Nucleus accumbens (tissue), 56 donors: ENCODE results near the gene PRG3.
A peak's percentile ranks its signal among the peaks of the same experiment; 100 is the strongest.
"Not testable (repeated sequence)": the region's sequence is repeated elsewhere in the genome, so short reads cannot be mapped to it uniquely, and the experiment has no call there.

Experiments
- DNase-seq, 56 donors: peaks; one replicate each; lab custom pipeline; 2025; lab: John Stamatoyannopoulos, UW

The PRG3 gene

GRCh38 chr11:57363131-57364080 is 17.5 kb downstream of the PRG3 start:
- DNase-seq: no peak

DNA sequence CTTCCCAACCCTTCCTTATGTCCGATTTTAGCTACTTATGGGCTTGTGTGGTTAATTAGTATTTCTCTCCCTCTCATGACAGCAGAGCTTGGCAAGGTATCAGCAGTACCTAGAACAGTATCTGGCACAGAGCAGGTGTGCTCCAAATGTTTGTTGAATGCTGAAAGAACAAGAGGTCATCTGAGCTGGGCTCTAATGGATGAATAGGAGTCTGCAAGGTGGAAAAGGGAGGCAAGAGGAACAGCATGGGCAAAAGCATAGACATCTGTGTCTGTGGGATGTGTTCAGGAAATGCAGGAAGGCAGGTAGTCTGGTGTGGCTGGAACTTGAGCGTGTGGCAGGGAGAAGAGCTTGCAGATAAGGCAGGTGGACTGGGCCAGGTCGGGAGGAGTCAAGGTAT is 19.0 kb downstream of the PRG3 start:
- no peak for DNase-seq

GRCh38 chr11:57361420-57361819 is 19.5 kb downstream of the PRG3 start:
- not testable (repeated sequence) for DNase-seq

- no peak for DNase-seq
Observed at GRCh38 chr11:57360991-57361390, 20.0 kb downstream of the PRG3 start.

- no peak for DNase-seq
Observed at GRCh38 chr11:57359896-57360690, 20.9 kb downstream of the PRG3 start.

DNA sequence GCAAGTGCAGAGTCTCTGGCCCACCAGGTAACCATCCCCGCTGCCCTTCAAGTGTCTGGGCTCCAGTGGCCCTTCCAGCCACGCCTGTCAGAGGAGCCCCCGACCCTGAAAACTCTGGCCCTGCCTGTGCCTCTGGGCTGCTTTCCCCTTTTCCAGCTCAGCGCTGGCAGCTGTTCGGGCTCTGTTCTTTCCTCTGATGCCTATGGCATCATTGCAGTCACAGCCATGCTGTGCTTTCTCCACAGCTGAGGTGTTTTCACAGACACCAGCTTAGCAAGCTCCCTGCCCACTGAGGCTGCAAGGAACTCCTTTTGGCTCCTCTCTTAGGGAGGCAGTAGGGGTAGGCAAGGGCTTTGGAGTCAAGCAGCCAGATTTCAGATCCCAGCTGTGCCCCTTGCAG is 21.6 kb downstream of the PRG3 start:
- DNase-seq: no peak

- DNase-seq: no peak
Observed at GRCh38 chr11:57358991-57359390, 22.0 kb downstream of the PRG3 start.

DNA sequence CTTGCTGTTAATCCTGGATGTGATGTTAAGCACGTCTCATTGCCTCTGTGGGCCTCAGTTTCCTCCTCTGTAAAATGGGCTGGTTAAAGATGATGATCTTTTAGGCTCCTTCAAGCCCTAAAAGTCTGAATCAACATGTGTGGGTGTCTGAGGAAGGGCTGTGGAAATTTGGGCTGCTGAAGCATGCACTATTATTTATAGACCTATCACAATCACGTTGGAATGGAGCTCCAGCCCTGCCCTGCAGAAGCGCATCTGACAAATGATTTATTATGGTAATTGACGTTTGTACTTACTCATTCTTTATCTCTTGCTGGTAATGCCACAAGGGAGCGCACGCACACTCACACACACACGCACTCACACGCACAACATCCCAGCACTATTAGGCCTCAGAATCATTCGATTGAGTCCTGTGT is 22.4 kb downstream of the PRG3 start:
- DNase-seq: peak in 3 of 56 donors; percentile 3 to 29 (median 12)

DNA sequence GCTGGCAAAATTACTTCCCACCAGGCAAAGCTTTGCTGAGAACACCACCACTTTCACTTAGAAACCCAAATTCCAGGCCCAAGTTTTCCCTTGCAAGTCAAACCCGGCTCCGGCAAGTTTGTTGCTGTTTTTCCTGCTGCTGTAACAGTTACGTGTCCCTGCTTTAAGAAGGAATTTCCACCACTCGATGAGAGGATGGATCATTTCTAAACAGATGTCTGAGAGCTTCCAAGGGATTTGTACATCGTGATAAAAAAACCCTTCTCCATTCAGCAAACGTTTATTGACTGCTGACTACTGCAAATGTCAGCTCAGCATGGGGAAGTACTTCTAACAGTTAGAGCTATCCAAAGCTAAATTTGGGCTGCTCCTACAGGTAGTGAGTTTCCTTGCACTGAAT is 23.1 kb downstream of the PRG3 start:
- no peak for DNase-seq

DNA sequence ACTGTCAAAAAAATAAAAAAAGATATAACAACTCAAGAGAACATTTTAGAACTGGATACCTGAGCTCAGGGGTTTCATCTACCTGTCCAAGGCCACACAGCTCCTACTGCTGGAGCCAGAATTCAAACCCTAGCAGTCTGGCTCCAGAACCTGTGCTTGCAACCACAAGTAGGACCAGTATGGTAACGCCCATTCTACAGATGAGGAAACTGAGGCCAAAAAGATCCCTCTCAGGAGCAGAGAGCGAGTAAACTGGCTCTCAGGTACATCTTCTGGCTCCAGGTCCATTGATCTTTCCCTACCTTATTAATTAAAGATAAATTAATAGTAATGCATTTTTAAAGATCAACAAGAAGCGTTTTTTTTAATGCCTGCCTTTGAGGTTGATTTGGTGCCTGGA is 23.6 kb downstream of the PRG3 start:
- DNase-seq: no peak

GRCh38 chr11:57356268-57356667 is 24.7 kb downstream of the PRG3 start:
- DNase-seq: no peak

DNA sequence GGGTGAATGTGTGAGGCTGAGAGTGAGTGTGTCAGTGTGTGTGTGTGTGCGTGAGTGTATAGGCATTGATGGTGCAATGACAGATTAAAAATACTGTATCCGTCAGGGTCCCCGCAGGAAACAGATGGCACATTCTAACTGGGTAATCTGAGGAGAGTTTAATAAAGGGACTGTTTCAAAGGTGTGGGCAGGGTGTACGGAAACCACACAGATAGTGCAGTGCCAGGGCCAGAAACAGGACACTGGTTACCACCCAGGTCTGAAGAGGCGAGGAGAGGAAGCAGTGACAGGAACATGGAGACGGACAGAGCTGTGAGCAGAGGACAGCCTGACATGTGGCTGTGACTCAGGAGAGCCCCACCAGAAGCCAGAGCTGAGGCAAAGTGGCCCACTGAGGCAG is 26.3 kb downstream of the PRG3 start:
- no peak for DNase-seq

GRCh38 chr11:57353852-57354251 is 27.1 kb downstream of the PRG3 start:
- no peak for DNase-seq

DNA sequence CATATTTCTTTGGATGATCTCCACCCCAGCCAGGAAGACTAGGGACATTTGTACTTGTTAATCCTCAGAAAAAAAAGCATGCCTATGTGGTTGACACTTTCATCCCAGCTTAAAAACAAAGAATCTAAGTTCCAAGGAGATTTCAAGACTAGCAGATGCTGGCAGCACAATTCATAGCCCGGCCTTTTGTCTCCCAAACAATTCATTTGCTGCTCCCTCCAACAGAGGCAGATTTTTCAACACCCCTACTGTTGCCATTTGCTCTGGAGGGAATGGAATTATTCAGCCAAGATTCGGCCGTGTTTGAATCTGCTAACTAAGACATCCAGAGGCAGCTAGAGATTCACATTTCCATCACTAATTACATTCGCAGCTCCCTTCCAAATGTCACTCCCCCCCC is 27.5 kb downstream of the PRG3 start:
- no peak for DNase-seq

- DNase-seq: no peak
Observed at GRCh38 chr11:57353036-57353435, 27.9 kb downstream of the PRG3 start.

- peak in 43 of 56 donors; percentile 5 to 71 (median 30) for DNase-seq
Observed at GRCh38 chr11:57349491-57350274, 31.3 kb downstream of the PRG3 start.

DNA sequence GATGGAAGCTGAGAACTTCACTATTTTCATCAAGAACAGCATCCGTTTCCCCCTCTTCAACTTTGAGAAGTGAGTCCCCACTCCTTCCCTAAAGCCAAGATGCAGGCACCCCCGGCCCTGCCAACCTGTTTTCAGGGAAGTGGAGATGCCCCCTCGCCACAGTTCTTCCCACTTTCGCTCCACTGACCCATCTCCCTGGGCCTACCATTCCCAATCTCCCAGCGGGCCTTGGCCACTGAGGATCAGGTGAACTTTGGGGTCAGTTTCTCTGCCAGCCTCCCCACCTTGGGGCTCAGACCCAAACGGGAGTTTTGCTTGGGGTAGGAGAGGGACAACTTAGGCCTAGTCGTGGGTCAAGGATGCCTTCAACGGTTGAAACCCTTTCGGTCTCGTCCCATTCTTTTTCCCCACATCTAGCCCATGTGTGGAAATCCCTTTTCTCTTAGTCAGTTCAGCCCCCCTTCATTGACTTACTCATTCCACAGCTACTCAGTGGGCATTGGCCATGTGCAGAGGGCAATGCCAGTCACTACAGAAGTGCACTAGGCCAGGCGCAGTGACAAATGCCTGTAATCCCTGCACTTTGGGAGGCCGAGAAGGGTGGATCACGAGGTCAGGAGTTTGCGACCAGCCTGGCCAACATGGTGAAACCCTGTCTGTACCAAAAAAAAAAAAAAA is 32.2 kb downstream of the PRG3 start:
- DNase-seq: no peak

DNA sequence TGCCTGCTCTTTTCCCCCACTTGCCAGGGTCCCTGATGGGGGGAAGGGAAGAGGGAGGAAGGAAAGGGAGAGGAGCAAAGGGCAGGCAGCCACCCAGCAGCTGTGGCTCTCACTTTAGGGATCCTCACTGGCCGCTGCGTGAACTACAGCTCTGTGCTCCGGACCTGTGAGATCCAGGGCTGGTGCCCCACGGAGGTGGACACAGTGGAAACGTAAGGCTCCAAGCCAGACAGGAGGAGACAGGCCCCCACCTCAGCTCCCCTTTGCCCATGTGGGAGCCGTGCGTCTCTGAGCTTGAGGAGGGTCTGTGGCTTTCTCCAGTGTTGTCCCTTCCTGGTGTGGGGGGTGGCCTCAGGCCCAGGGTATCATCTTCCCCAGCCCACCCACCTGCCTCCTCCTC is 32.9 kb downstream of the PRG3 start:
- no peak for DNase-seq

GRCh38 chr11:57347336-57347735 is 33.6 kb downstream of the PRG3 start:
- no peak for DNase-seq

- DNase-seq: peak in 46 of 56 donors; percentile 5 to 84 (median 37)
Observed at GRCh38 chr11:57345555-57346211, 35.3 kb downstream of the PRG3 start.
